Mucosa of gallbladder (tissue), 1 donor: ENCODE measurements around the gene BOLA3. TPM values are rescaled to one million over a fixed set of nuclear protein-coding genes. Genes with fewer than 3 reads are reported as not detected.

Experiments used
- total RNA-seq: library from RNA; stranded (reverse); gene quantifications from one replicate; pipeline ENCODE4 v1.2.1, GENCODE V29; 2021
- donor health status: DM: no; HTN: no; CAD: no.

BOLA3 gene
- total RNA-seq, 1 donor from 2014 or later = 25.2 TPM

Other genes with a start within 250 kb of the BOLA3 start
- gene DGUOK, start 221.0 kb downstream of the BOLA3 start, total RNA-seq = 45.4 TPM
- 19.3 TPM for gene TET3, start 163.0 kb downstream of the BOLA3 start, total RNA-seq
- gene MOB1A, start 31.0 kb upstream of the BOLA3 start, total RNA-seq = 119 TPM
- 26.2 TPM for gene MTHFD2, start 50.7 kb upstream of the BOLA3 start, total RNA-seq
- gene SLC4A5, start 195.5 kb upstream of the BOLA3 start, total RNA-seq = 4.7 TPM
- 171 TPM for gene DCTN1, start 232.4 kb upstream of the BOLA3 start, total RNA-seq